ENCODE measurements around the gene FIGNL2.

Gene FIGNL2

GRCh38 chr12:51792417-51792816, 56.1 kb downstream of the FIGNL2 start:
- Mint-ChIP-seq H3K4me3 (no peak overlapping the region), H3K27ac (no peak overlapping the region), H3K9me3 (no peaks in the 10 kb centered on the region), H3K27me3 (ENCODE audit: low read depth) (no peaks in the 10 kb centered on the region), H3K36me3 (ENCODE audit: low read depth) (no peaks in the 10 kb centered on the region), H3K4me1 (ENCODE audit: low read depth) (no peaks in the 10 kb centered on the region)
- no peak for DNase-seq (ENCODE audit: low spot score)

GRCh38 chr12:51788876-51789275, 59.6 kb downstream of the FIGNL2 start:
- H3K27ac Mint-ChIP-seq = no peak overlapping the region
- no peak for DNase-seq (ENCODE audit: low spot score)
- H3K9me3 Mint-ChIP-seq = no peaks in the 10 kb centered on the region
- H3K36me3 Mint-ChIP-seq (ENCODE audit: low read depth) = no peaks in the 10 kb centered on the region
- H3K4me1 Mint-ChIP-seq (ENCODE audit: low read depth) = no peaks in the 10 kb centered on the region
- peaks cover 3% of the 10 kb centered on the region for H3K27me3 Mint-ChIP-seq (ENCODE audit: low read depth)
- no peak overlapping the region for H3K4me3 Mint-ChIP-seq

- DNase-seq (ENCODE audit: low spot score) = no peak
- Mint-ChIP-seq H3K4me3 (no peak overlapping the region), H3K4me1 (ENCODE audit: low read depth) (no peaks in the 10 kb centered on the region), H3K27ac (no peak overlapping the region), H3K36me3 (ENCODE audit: low read depth) (no peaks in the 10 kb centered on the region), H3K27me3 (ENCODE audit: low read depth) (peaks cover 7% of the 10 kb centered on the region), H3K9me3 (no peaks in the 10 kb centered on the region)
These were observed 62.6 kb downstream of the FIGNL2 start for GRCh38 chr12:51785906-51786305.

GRCh38 chr12:51784688-51785087, 63.8 kb downstream of the FIGNL2 start:
- Mint-ChIP-seq H3K9me3 (no peaks in the 10 kb centered on the region), H3K36me3 (ENCODE audit: low read depth) (no peaks in the 10 kb centered on the region), H3K4me3 (no peak overlapping the region), H3K4me1 (ENCODE audit: low read depth) (peaks cover 1% of the 10 kb centered on the region), H3K27me3 (ENCODE audit: low read depth) (peaks cover 12% of the 10 kb centered on the region), H3K27ac (no peak overlapping the region)
- DNase-seq (ENCODE audit: low spot score) = no peak

- no peak for DNase-seq (ENCODE audit: low spot score)
- Mint-ChIP-seq H3K9me3 (no peaks in the 10 kb centered on the region), H3K27me3 (ENCODE audit: low read depth) (peaks cover 12% of the 10 kb centered on the region), H3K36me3 (ENCODE audit: low read depth) (no peaks in the 10 kb centered on the region), H3K27ac (no peak overlapping the region), H3K4me3 (no peak overlapping the region), H3K4me1 (ENCODE audit: low read depth) (peaks cover 1% of the 10 kb centered on the region)
These were observed 68.6 kb downstream of the FIGNL2 start for GRCh38 chr12:51779876-51780275.

- no peak overlapping the region for H3K4me3 Mint-ChIP-seq
- H3K27me3 Mint-ChIP-seq (ENCODE audit: low read depth) = peaks cover 12% of the 10 kb centered on the region
- no peak overlapping the region for H3K27ac Mint-ChIP-seq
- peaks cover 1% of the 10 kb centered on the region for H3K4me1 Mint-ChIP-seq (ENCODE audit: low read depth)
- no peaks in the 10 kb centered on the region for H3K36me3 Mint-ChIP-seq (ENCODE audit: low read depth)
- no peak for DNase-seq (ENCODE audit: low spot score)
- no peaks in the 10 kb centered on the region for H3K9me3 Mint-ChIP-seq
These were observed 70.5 kb downstream of the FIGNL2 start for GRCh38 chr12:51777973-51778372.

GRCh38 chr12:51777457-51777856, 71.1 kb downstream of the FIGNL2 start:
- no peak for DNase-seq (ENCODE audit: low spot score)
- peaks cover 1% of the 10 kb centered on the region for H3K4me1 Mint-ChIP-seq (ENCODE audit: low read depth)
- H3K36me3 Mint-ChIP-seq (ENCODE audit: low read depth) = no peaks in the 10 kb centered on the region
- H3K27ac Mint-ChIP-seq = no peak overlapping the region
- no peaks in the 10 kb centered on the region for H3K9me3 Mint-ChIP-seq
- H3K27me3 Mint-ChIP-seq (ENCODE audit: low read depth) = peaks cover 11% of the 10 kb centered on the region
- no peak overlapping the region for H3K4me3 Mint-ChIP-seq

- Mint-ChIP-seq H3K9me3 (no peaks in the 10 kb centered on the region), H3K4me1 (ENCODE audit: low read depth) (no peaks in the 10 kb centered on the region), H3K36me3 (ENCODE audit: low read depth) (no peaks in the 10 kb centered on the region), H3K4me3 (no peak overlapping the region), H3K27me3 (ENCODE audit: low read depth) (peaks cover 3% of the 10 kb centered on the region), H3K27ac (no peak overlapping the region)
- no peak for DNase-seq (ENCODE audit: low spot score)
These were observed 73.6 kb downstream of the FIGNL2 start for GRCh38 chr12:51774933-51775332.

- H3K4me1 Mint-ChIP-seq (ENCODE audit: low read depth) = no peaks in the 10 kb centered on the region
- no peaks in the 10 kb centered on the region for H3K9me3 Mint-ChIP-seq
- DNase-seq (ENCODE audit: low spot score) = no peak
These were observed 75.2 kb downstream of the FIGNL2 start for GRCh38 chr12:51773145-51773869.

GRCh38 chr12:51771008-51771407, 77.5 kb downstream of the FIGNL2 start:
- no peak overlapping the region for H3K27ac Mint-ChIP-seq
- H3K27me3 Mint-ChIP-seq (ENCODE audit: low read depth) = no peaks in the 10 kb centered on the region
- DNase-seq (ENCODE audit: low spot score) = no peak
- no peak overlapping the region for H3K4me3 Mint-ChIP-seq
- no peaks in the 10 kb centered on the region for H3K4me1 Mint-ChIP-seq (ENCODE audit: low read depth)
- H3K9me3 Mint-ChIP-seq = no peaks in the 10 kb centered on the region
- H3K36me3 Mint-ChIP-seq (ENCODE audit: low read depth) = no peaks in the 10 kb centered on the region

More at GRCh38 chr12:51773145-51773869, 75.2 kb downstream of the FIGNL2 start:
- H3K36me3 Mint-ChIP-seq (ENCODE audit: low read depth) = no peaks in the 10 kb centered on the region
- H3K27me3 Mint-ChIP-seq (ENCODE audit: low read depth) = peaks cover 3% of the 10 kb centered on the region
- no peak overlapping the region for H3K27ac Mint-ChIP-seq
- no peak overlapping the region for H3K4me3 Mint-ChIP-seq

Data from T-helper 2 cell treated with Interferon-gamma antibody and Interleukin-4, amounts not matched to agents 5 μg/mL and 100 μg/mL, for 36 hours (primary cell).